NCI-H524 (cell line): Measurements from ENCODE around the gene STIMATE.

Experiments
- DNase-seq, 2 experiments: peaks; one replicate each; lab custom pipeline; 2025; lab: John Stamatoyannopoulos, UW

The STIMATE gene

GRCh38 chr3:52893723-52894122, 3.6 kb downstream of the STIMATE start:
- no peak for DNase-seq

- no peak for DNase-seq
These were observed 4.6 kb downstream of the STIMATE start for GRCh38 chr3:52892625-52893311.

GRCh38 chr3:52892290-52892624, 5.1 kb downstream of the STIMATE start:
- DNase-seq, result no peak

GRCh38 chr3:52891615-52892081, 5.7 kb downstream of the STIMATE start:
- no peak for DNase-seq

- no peak for DNase-seq
These were observed 6.2 kb downstream of the STIMATE start for GRCh38 chr3:52891164-52891563.

GRCh38 chr3:52890735-52891134, 6.6 kb downstream of the STIMATE start:
- no peak for DNase-seq

- DNase-seq, result no peak
These were observed 7.4 kb downstream of the STIMATE start for GRCh38 chr3:52889901-52890300.

- no peak for DNase-seq
These were observed 10.2 kb downstream of the STIMATE start for GRCh38 chr3:52887166-52887565.

- no peak for DNase-seq
These were observed 11.2 kb downstream of the STIMATE start for GRCh38 chr3:52886049-52886730.

- no peak for DNase-seq
These were observed 15.0 kb downstream of the STIMATE start for GRCh38 chr3:52882377-52882776.

- DNase-seq, result no peak
These were observed 15.5 kb downstream of the STIMATE start for GRCh38 chr3:52881871-52882270.

GRCh38 chr3:52880474-52880873, 16.9 kb downstream of the STIMATE start:
- DNase-seq, result no peak

- no peak for DNase-seq
These were observed 17.3 kb downstream of the STIMATE start for GRCh38 chr3:52880047-52880446.

- DNase-seq, result no peak
These were observed 17.8 kb downstream of the STIMATE start for GRCh38 chr3:52879581-52879980.

- no peak for DNase-seq
These were observed 18.3 kb downstream of the STIMATE start for GRCh38 chr3:52879090-52879489.

GRCh38 chr3:52877085-52877484, 20.3 kb downstream of the STIMATE start:
- DNase-seq, result no peak

GRCh38 chr3:52874864-52875587, 22.3 kb downstream of the STIMATE start:
- DNase-seq, result no peak

- no peak for DNase-seq
These were observed 23.1 kb downstream of the STIMATE start for GRCh38 chr3:52874160-52874701.

- DNase-seq, result no peak
These were observed 23.8 kb downstream of the STIMATE start for GRCh38 chr3:52873433-52874159.

- no peak for DNase-seq
These were observed 25.1 kb downstream of the STIMATE start for GRCh38 chr3:52872245-52872644.

GRCh38 chr3:52871761-52872160, 25.6 kb downstream of the STIMATE start:
- DNase-seq, result no peak

GRCh38 chr3:52870471-52870870, 26.9 kb downstream of the STIMATE start:
- no peak for DNase-seq
